Stomach (tissue), 9 donors: Measurements from ENCODE around the gene PHF21A. TPM values are rescaled to one million over a fixed set of nuclear protein-coding genes. Genes with fewer than 3 reads are reported as not detected.

Experiments
- DNase-seq, 2 donors: peaks; one replicate each; pipeline versions ENCODE4 v3.0.0 to v3.0.0-alpha.2; 2013 to 2019
- H3K27ac ChIP-seq, 5 donors: fragments of 200-600 bp in 4 of 5; sonication (generic) in 4 of 5; one replicate each; pipeline ENCODE4 v1.5.1; 2013 to 2019; ENCODE audit warnings: mild to moderate bottlenecking in 1 of 5, moderate library complexity in 1 of 5
- H3K27me3 ChIP-seq, 3 donors: fragments of 200-600 bp; sonication (generic); one replicate each; pipeline ENCODE4 v1.5.1; 2017 to 2019; ENCODE audit warnings: mixed run types in 1 of 3
- H3K36me3 ChIP-seq, 4 donors: fragments of 200-600 bp; sonication (generic); 1 replicate in 3 of 4; 2 replicates in 1 of 4; pipeline ENCODE4 v1.5.1; 2016 to 2019
- H3K4me1 ChIP-seq, 4 donors: fragments of 200-600 bp; sonication (generic); one replicate each; pipeline ENCODE4 v1.5.1; 2016 to 2019
- H3K4me3 ChIP-seq, 4 donors: fragments of 200-600 bp; sonication (generic) in 3 of 4; one replicate each; pipeline ENCODE4 v1.5.1; 2016 to 2019; ENCODE audit warnings: mild to moderate bottlenecking in 1 of 4
- H3K9me3 ChIP-seq, 4 donors: fragments of 200-600 bp; sonication (generic); one replicate each; pipeline ENCODE4 v1.5.1; 2016 to 2019
- EP300 ChIP-seq: sonication (generic); formaldehyde crosslinking; IDR thresholded peaks from one replicate; pipeline ENCODE4 v1.6.1; 2017; ENCODE audit warnings: antibody characterized with exemption
- POLR2A ChIP-seq, 4 donors: fragments of 450-650 bp; IDR thresholded peaks; one replicate each; pipeline ENCODE4 v1.6.1; 2016; ENCODE audit warnings: antibody characterized with exemption in 4 of 4, control low read depth in 2 of 4, mild to moderate bottlenecking in 1 of 4, moderate library complexity in 1 of 4
- POLR2AphosphoS5 ChIP-seq, 3 donors: sonication (generic); formaldehyde crosslinking; IDR thresholded peaks; one replicate each; pipeline ENCODE4 v1.6.1; 2016; ENCODE audit warnings: antibody characterized with exemption in 3 of 3
- WGBS, 5 donors: extraction: QIAGEN DNeasy Blood & Tissue Kit in 3 of 5; methylation state at CpG; one replicate each; pipeline versions ENCODE4 v1.1.5 to v1.1.7; 2013 to 2018; 5-methylcytosine and 5-hydroxymethylcytosine counted together
- intact Hi-C: fragments of 100-400 bp; cut with DNase I; formaldehyde crosslinking; loops from one replicate; pipeline ENCODE4 v1.15.1; 2023; ENCODE audit warnings: low total_unique reads
- polyA plus RNA-seq, 3 donors: library from polyadenylated mRNA; stranded (reverse); fragments of 200-250 nt; gene quantifications; one replicate each; pipeline ENCODE4 v1.2.3, GENCODE V29; 2013
- total RNA-seq, 5 donors: library from RNA; depleted of rRNA; stranded (reverse); fragments of >200 nt; gene quantifications; one replicate each; pipeline versions ENCODE4 v1.1.0 to v1.2.3, GENCODE V29; 2014 to 2016
- TF ChIP-seq, protein P1 (sequence below), 7 experiments: fragments of 450-650 bp in 4 of 7; fragments of 200-600 bp in 3 of 7; sonication (generic) in 3 of 7; IDR thresholded peaks; one replicate each; pipeline ENCODE4 v1.5.1; 2016 to 2019; ENCODE audit warnings: antibody characterized with exemption in 7 of 7, control low read depth in 2 of 7, mild to moderate bottlenecking in 1 of 7
- donor health status: healthy with polysubstance abuse.
- donor health status: Bipolar disorder and iron deficiency.
- donor health status: healthy.

The PHF21A gene
- total and polyA plus RNA-seq, 8 donors, result 6.1 to 67.0 (median 18.6) TPM

GRCh38 chr11:45933131-45933831 is 188.0 kb downstream of the PHF21A start:
- H3K9me3 ChIP-seq, result no peaks in the 10 kb centered on the region
- no peaks in the 10 kb centered on the region for H3K27me3 ChIP-seq
- TF ChIP-seq, protein P1, sequence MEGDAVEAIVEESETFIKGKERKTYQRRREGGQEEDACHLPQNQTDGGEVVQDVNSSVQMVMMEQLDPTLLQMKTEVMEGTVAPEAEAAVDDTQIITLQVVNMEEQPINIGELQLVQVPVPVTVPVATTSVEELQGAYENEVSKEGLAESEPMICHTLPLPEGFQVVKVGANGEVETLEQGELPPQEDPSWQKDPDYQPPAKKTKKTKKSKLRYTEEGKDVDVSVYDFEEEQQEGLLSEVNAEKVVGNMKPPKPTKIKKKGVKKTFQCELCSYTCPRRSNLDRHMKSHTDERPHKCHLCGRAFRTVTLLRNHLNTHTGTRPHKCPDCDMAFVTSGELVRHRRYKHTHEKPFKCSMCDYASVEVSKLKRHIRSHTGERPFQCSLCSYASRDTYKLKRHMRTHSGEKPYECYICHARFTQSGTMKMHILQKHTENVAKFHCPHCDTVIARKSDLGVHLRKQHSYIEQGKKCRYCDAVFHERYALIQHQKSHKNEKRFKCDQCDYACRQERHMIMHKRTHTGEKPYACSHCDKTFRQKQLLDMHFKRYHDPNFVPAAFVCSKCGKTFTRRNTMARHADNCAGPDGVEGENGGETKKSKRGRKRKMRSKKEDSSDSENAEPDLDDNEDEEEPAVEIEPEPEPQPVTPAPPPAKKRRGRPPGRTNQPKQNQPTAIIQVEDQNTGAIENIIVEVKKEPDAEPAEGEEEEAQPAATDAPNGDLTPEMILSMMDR (IDR thresholded peaks at IDR 0.05), result no peak
- TF ChIP-seq POLR2AphosphoS5 (IDR thresholded peaks at IDR 0.05), result no peak
- TF ChIP-seq POLR2A (IDR thresholded peaks at IDR 0.05), result no peak
- no peak for TF ChIP-seq EP300
- peak overlapping the region in 3 of 5 donors; percentile 20 to 44 (median 33) for H3K27ac ChIP-seq
- DNase-seq, result peak in 1 of 2 donors; percentile 79
- intact Hi-C loops, result no loop called here
- 46 to 63% (median 53%) methylated on average over 14 to 15 of the region's 15 CpGs for WGBS, 5 donors
- H3K4me3 ChIP-seq, result no peak overlapping the region
- H3K4me1 ChIP-seq, result peaks cover 6 to 45% (median 42%) of the 10 kb centered on the region in 4 donors
- H3K36me3 ChIP-seq, result peaks cover 23 to 75% (median 73%) of the 10 kb centered on the region in 4 donors

DNA sequence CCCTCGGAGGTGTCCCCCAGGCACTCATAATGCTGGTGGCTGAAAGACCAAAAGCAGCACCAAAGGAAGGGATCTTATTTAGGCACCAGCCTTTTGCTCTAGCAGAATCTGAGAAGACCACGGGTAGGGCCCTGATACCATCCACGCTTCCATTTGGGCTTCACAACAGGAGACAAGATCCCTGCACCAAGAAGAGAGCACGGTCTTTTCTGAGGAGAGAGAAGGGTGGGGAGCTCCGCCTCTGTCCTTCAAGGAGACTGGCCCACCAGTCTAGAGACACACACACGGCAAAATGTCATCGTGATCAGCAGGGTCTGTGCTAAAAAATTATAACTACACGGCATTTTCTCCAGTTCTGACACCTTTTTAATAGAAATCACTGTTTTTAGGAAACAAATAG is 189.0 kb downstream of the PHF21A start:
- H3K36me3 ChIP-seq, result peaks cover 23 to 64% (median 62%) of the 10 kb centered on the region in 4 donors
- H3K4me1 ChIP-seq, result peaks cover 6 to 45% (median 42%) of the 10 kb centered on the region in 4 donors
- WGBS, 5 donors, result 90 to 94% (median 92%) methylated on average over 8 of the region's 8 CpGs
- no peak overlapping the region for H3K27ac ChIP-seq
- no peak overlapping the region for H3K4me3 ChIP-seq
- no peak for DNase-seq
- no peaks in the 10 kb centered on the region for H3K27me3 ChIP-seq
- no peaks in the 10 kb centered on the region for H3K9me3 ChIP-seq
- TF ChIP-seq EP300, result no peak
- intact Hi-C loops, result no loop called here

- Histone ChIP-seq H3K27ac (no peak overlapping the region), H3K4me1 (peaks cover 6 to 45% (median 42%) of the 10 kb centered on the region in 4 donors), H3K36me3 (peaks cover 23 to 59% (median 58%) of the 10 kb centered on the region in 4 donors), H3K4me3 (no peak overlapping the region), H3K27me3 (no peaks in the 10 kb centered on the region), H3K9me3 (no peaks in the 10 kb centered on the region)
- intact Hi-C loops, result no loop called here
- TF ChIP-seq EP300 (no peak), POLR2AphosphoS5 (IDR thresholded peaks at IDR 0.05) (no peak), POLR2A (IDR thresholded peaks at IDR 0.05) (no peak)
- WGBS, 5 donors, result 86 to 95% (median 93%) methylated on average over 10 of the region's 10 CpGs
- DNase-seq, result no peak
Measured at GRCh38 chr11:45931739-45932138, 189.5 kb downstream of the PHF21A start.

DNA sequence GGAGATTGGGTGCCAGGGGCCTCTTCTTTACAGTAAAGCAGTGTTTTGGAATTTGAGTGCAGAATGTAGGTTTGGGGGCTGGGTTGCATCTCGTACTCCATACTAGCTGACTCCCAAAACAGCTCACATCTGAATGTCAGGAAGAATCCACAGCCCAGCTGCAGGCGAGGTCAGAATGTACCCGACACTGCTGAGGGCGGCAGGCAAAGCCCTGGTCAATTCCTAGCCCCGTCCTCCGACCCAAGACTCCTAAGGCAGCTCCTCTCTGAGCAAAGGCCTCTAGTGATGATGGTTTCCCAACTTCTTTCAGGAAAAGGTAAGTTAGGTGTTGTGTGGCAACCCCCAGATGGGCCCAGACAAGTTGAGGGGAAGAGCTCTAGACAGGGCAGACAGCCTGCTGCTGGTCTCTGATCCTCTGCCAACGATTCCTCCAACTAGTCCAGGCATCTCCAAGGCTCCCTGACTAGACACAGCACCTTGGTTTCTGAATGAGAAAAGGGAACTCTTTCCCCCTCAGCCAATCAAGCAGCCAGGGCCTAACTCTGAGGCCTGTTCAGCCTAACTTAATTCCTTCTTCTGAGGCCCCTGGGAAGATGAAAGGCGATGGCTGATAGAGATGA is 190.2 kb downstream of the PHF21A start:
- DNase-seq, result no peak
- H3K27ac ChIP-seq, result peak overlapping the region in 1 of 5 donors; percentile 65
- TF ChIP-seq EP300 (no peak), POLR2AphosphoS5 (IDR thresholded peaks at IDR 0.05) (no peak), POLR2A (IDR thresholded peaks at IDR 0.05) (no peak)
- TF ChIP-seq, protein P1 (IDR thresholded peaks at IDR 0.05), result no peak
- H3K9me3 ChIP-seq, result no peaks in the 10 kb centered on the region
- WGBS, 5 donors, result 84 to 93% (median 89%) methylated on average over 7 to 8 of the region's 8 CpGs
- peaks cover 6 to 45% (median 42%) of the 10 kb centered on the region in 4 donors for H3K4me1 ChIP-seq
- peaks cover 0 to under 1% (median 0%) of the 10 kb centered on the region in 3 donors for H3K27me3 ChIP-seq
- intact Hi-C loops, result no loop called here
- no peak overlapping the region for H3K4me3 ChIP-seq
- H3K36me3 ChIP-seq, result peaks cover 23 to 52% (median 51%) of the 10 kb centered on the region in 4 donors

- intact Hi-C loops, result no loop called here
- Histone ChIP-seq H3K4me3 (no peak overlapping the region), H3K9me3 (no peaks in the 10 kb centered on the region), H3K36me3 (peaks cover 19 to 44% (median 42%) of the 10 kb centered on the region in 4 donors), H3K27ac (peak overlapping the region in 3 of 5 donors; percentile 3 to 65 (median 26)), H3K27me3 (peaks cover 0 to 6% (median 0%) of the 10 kb centered on the region in 3 donors), H3K4me1 (peaks cover 6 to 45% (median 42%) of the 10 kb centered on the region in 4 donors)
- DNase-seq, result peak; percentile 84 to 86
- TF ChIP-seq POLR2AphosphoS5 (IDR thresholded peaks at IDR 0.05), result peak in 2 of 3 donors; percentile 20 to 70
- TF ChIP-seq EP300, result no peak
- WGBS, 5 donors, result 27 to 56% (median 38%) methylated on average over 12 to 14 of the region's 14 CpGs
Measured at GRCh38 chr11:45930031-45930794, 191.0 kb downstream of the PHF21A start.
